ENCODE results near the gene NUDCD3.

DNA sequence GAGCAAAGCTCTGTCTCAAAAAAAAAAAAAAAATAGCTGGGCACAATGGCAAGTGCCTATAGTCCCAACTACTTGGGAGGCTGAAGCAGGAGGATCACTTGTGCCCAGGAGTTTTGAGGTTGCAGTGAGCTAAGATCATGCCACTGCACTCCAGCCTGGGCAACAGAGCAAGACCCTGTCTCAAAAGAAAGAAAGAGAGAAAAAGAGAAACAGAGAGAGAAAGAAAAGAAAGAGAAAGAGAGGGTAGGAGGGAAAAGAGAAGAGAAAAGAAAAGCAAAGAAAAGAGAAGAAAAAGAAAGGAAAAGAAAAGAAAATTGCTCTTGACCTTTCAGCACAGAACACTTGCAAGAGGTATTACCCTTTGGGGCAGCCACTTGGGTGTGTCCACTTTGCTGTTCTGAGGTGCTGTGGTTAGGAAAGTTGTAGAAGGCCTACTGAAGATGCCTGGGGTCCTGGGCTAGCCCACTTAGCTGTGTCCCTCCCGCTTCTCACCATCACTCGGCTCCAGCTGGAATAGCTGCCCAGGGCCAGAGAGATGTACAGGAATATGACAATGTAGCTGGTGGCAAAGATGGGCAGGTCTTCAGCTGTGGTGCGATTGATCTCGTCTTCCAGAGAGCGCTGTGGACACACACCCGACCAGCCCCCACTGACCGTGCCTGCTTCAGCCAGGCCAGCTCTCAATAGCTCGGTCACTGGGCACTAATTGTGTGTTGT lies 45.0 kb upstream of the NUDCD3 start:
- TF ChIP-seq, protein P1, sequence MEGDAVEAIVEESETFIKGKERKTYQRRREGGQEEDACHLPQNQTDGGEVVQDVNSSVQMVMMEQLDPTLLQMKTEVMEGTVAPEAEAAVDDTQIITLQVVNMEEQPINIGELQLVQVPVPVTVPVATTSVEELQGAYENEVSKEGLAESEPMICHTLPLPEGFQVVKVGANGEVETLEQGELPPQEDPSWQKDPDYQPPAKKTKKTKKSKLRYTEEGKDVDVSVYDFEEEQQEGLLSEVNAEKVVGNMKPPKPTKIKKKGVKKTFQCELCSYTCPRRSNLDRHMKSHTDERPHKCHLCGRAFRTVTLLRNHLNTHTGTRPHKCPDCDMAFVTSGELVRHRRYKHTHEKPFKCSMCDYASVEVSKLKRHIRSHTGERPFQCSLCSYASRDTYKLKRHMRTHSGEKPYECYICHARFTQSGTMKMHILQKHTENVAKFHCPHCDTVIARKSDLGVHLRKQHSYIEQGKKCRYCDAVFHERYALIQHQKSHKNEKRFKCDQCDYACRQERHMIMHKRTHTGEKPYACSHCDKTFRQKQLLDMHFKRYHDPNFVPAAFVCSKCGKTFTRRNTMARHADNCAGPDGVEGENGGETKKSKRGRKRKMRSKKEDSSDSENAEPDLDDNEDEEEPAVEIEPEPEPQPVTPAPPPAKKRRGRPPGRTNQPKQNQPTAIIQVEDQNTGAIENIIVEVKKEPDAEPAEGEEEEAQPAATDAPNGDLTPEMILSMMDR (IDR thresholded peaks at IDR 0.05) = no peak
- no peak for TF ChIP-seq EP300 (IDR thresholded peaks at IDR 0.05)
- no peak for TF ChIP-seq POLR2A (IDR thresholded peaks at IDR 0.05; ENCODE audit: low read depth)
- no peak for TF ChIP-seq POLR2AphosphoS5 (IDR thresholded peaks at IDR 0.05)

Data from esophagus muscularis mucosa (tissue), 4 donors.